CD4-positive, alpha-beta T cell treated with Interleukin-4 for 1 hour (primary cell): ENCODE data around the gene CCR7.

Experiments used
- DNase-seq, 2 donors: peaks; one replicate each; pipeline ENCODE4 v3.0.0-alpha.2; 2020 to 2022

CCR7 gene

DNA sequence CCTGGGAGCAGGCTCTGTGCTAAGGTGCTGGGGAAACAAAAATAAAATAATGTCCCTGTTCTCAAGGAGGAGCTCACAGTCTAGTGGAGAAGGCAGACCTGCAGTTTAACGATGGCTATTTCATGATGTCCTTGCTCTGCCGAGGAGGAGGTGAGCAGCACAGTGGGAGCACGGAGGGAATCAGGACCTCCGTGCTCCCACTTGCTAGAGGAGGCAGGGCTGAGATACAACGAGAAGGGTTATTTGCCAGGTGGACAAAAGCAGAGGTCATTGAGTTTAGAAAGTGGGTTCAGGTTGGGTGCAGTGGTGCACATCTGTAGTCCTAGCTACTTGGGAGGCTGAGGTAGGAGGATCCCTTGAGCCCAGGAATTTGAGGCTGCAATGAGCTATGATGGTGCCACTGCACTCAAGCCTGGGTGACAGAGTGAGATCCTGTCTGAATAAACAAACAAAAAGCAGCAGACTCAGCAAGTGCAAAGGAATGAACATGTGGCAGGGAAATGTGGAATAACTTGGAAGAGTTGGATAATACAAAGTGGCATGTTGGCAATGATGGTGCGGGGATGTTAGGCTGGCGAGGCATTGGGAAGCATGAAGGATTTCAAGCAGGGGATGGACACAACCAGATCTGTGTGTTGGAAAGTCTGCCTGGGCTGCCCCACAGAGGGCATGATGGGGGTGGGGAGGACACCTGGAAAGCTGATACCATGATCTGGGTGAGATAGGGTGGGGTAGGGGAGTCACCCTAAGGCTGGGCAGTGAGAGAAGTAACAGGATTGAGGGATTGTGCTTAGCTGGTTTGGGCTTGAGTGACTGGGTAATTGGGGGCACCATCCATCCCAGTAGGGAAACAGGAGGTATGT lies 51.0 kb downstream of the CCR7 start:
- no peak for DNase-seq

DNA sequence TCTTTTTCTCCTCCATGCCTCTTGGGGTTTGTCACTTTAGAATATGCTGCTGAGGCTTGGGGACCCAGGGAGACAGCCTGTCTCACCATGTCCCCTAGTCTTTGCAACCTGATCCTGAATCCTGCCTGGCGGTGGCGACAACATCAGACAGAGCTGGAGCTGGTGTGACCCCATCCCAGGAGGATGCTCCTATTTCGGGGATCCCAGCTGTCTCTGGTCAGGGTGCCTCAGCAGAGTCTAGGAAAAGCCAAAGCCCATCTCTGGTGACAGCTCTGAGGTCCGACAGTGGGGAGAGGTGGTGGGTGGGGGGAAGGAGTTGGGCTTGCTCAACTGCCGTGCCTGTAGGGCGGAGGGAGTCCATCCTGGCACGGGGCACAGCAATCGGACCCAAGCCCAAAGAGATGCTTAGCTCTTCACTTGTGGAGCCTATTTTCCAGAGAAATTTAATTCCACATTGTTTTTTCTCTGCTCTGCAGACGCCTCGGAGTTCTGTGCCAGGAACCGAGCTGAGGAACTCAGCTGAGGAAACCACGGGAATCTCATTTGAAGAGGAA lies 53.5 kb downstream of the CCR7 start:
- DNase-seq: no peak

DNA sequence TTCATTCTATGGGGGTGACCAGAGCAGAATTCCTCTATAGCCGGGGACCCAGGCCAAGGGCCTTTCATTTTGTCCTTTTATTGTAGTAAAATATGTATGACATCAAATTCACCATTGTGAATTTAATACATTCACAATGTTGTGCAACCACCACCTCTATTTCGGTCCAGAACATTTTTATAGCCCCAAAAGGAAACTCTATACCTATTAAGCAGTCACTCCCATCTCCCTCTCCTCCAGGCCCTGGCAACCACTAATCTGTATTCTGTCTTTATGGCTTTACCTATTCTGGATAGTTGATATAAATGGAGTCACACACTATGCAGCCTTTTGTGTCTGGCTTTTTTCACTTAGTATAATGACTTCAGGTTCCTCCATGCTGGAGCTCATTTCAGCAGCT lies 54.1 kb downstream of the CCR7 start:
- DNase-seq: no peak

DNA sequence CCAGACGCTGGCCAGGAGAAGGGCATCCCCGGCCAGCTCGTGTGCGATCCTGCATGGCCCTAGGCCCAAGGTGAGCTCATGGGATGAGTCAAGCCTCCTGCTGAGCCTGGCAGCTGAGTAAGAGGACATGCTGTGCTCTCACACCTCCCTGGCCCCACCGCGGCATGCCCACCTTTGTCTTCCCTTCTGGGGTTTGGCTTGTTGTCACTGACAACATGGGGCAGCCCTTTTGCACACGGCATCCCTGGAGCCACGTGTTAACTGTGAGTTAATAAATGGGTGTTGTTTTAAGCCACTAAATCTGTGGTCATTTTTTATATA lies 55.0 kb downstream of the CCR7 start:
- DNase-seq: no peak

DNA sequence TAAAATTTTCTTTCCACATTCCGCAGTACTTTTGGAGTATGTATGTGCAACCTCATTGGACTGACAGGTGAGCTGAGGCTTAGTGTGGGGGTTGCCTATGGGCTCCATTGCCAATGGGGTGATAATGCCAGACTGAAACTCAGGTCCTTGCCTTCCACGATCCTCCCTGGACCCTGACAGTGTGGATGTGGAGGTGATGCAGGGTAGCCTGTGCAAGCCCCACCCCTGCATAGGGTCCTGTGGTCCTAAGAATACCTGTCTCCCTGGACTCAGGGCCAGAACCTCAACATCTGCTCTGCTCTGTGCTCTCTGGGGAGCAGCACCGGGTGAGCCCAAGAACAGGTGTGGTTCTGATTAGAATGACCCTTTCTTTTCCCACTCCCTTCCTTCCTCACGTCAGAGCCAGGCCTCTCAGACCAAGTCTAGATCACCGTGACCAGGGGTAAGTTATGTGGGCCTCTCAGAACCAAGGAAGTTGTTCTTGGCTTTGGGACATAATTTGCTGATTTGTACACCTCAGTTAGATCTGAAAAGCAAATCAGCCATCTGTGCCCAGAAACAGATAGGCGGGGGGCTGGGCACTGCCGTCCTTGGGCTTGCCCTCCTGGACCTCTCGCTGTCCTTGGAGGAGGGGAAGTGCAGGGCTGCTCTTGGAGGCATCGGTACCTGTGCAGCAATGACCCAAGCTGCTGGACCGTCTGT lies 55.5 kb downstream of the CCR7 start:
- DNase-seq: no peak

DNA sequence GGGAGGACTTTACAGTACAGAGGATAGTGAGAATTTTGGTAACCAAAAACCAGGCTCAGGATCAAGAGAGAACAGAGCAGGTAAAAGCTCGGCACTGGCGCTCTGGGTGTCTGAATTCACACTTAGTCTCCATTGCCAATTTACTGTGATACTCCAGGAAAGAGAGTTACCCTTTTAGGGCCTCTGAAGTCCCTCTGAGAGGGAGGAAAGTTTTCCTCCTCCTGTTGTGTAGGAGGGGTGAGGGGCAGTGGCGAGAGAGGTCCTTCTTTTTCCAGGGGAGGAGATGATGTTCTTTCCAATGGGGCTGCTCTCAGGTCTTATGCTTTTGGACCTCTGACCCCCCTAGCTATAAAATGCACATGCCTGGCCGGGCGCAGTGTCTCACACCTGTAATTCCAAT lies 58.5 kb downstream of the CCR7 start:
- no peak for DNase-seq
